ENCODE data around the gene CBS.
"Not testable (repeated sequence)": the region's sequence is repeated elsewhere in the genome, so short reads cannot be mapped to it uniquely, and the experiment has no call there.

The CBS gene

GRCh38 chr21:43068065-43068464, 7.6 kb downstream of the CBS start:
- DNase-seq (ENCODE audit: low spot score) = not testable (repeated sequence)

- DNase-seq (ENCODE audit: low spot score) = not testable (repeated sequence)
These were observed 8.9 kb downstream of the CBS start for GRCh38 chr21:43066690-43067089.

- not testable (repeated sequence) for DNase-seq (ENCODE audit: low spot score)
These were observed 9.6 kb downstream of the CBS start for GRCh38 chr21:43065991-43066390.

- not testable (repeated sequence) for DNase-seq (ENCODE audit: low spot score)
These were observed 11.2 kb downstream of the CBS start for GRCh38 chr21:43064265-43064917.

GRCh38 chr21:43062955-43063664, 12.5 kb downstream of the CBS start:
- not testable (repeated sequence) for DNase-seq (ENCODE audit: low spot score)

GRCh38 chr21:43053112-43053511, 22.5 kb downstream of the CBS start:
- not testable (repeated sequence) for DNase-seq (ENCODE audit: low spot score)

GRCh38 chr21:43045876-43046821, 29.5 kb downstream of the CBS start:
- not testable (repeated sequence) for DNase-seq (ENCODE audit: low spot score)

GRCh38 chr21:43045165-43045875, 30.3 kb downstream of the CBS start:
- not testable (repeated sequence) for DNase-seq (ENCODE audit: low spot score)

- DNase-seq (ENCODE audit: low spot score) = not testable (repeated sequence)
These were observed 31.1 kb downstream of the CBS start for GRCh38 chr21:43044547-43044946.

- DNase-seq (ENCODE audit: low spot score) = not testable (repeated sequence)
These were observed 32.3 kb downstream of the CBS start for GRCh38 chr21:43043291-43043690.

- DNase-seq (ENCODE audit: low spot score) = not testable (repeated sequence)
These were observed 33.5 kb downstream of the CBS start for GRCh38 chr21:43042169-43042568.

GRCh38 chr21:43038659-43039044, 37.0 kb downstream of the CBS start:
- DNase-seq (ENCODE audit: low spot score) = not testable (repeated sequence)

GRCh38 chr21:43037918-43038658, 37.5 kb downstream of the CBS start:
- DNase-seq (ENCODE audit: low spot score) = not testable (repeated sequence)

GRCh38 chr21:43036889-43037288, 38.7 kb downstream of the CBS start:
- not testable (repeated sequence) for DNase-seq (ENCODE audit: low spot score)

- DNase-seq (ENCODE audit: low spot score) = no peak
These were observed 40.8 kb downstream of the CBS start for GRCh38 chr21:43034826-43035225.

GRCh38 chr21:43034101-43034500, 41.5 kb downstream of the CBS start:
- DNase-seq (ENCODE audit: low spot score) = no peak

GRCh38 chr21:43031121-43031619, 44.5 kb downstream of the CBS start:
- no peak for DNase-seq (ENCODE audit: low spot score)

GRCh38 chr21:43029785-43030184, 45.9 kb downstream of the CBS start:
- no peak for DNase-seq (ENCODE audit: low spot score)

- no peak for DNase-seq (ENCODE audit: low spot score)
These were observed 47.5 kb downstream of the CBS start for GRCh38 chr21:43027846-43028731.
